T-helper 2 cell (primary cell): ENCODE results near the gene NIPBL.
"Not testable (repeated sequence)": the region's sequence is repeated elsewhere in the genome, so short reads cannot be mapped to it uniquely, and the experiment has no call there.

Experiments
- DNase-seq, 5 experiments: peaks; one replicate each; pipeline versions ENCODE4 v3.0.0 to v3.0.0-alpha.2; 2012 to 2022
- total RNA-seq, 2 donors: gene quantifications; one replicate each; lab custom pipeline; 2026; lab: John Stamatoyannopoulos, UW

NIPBL gene, protein sequence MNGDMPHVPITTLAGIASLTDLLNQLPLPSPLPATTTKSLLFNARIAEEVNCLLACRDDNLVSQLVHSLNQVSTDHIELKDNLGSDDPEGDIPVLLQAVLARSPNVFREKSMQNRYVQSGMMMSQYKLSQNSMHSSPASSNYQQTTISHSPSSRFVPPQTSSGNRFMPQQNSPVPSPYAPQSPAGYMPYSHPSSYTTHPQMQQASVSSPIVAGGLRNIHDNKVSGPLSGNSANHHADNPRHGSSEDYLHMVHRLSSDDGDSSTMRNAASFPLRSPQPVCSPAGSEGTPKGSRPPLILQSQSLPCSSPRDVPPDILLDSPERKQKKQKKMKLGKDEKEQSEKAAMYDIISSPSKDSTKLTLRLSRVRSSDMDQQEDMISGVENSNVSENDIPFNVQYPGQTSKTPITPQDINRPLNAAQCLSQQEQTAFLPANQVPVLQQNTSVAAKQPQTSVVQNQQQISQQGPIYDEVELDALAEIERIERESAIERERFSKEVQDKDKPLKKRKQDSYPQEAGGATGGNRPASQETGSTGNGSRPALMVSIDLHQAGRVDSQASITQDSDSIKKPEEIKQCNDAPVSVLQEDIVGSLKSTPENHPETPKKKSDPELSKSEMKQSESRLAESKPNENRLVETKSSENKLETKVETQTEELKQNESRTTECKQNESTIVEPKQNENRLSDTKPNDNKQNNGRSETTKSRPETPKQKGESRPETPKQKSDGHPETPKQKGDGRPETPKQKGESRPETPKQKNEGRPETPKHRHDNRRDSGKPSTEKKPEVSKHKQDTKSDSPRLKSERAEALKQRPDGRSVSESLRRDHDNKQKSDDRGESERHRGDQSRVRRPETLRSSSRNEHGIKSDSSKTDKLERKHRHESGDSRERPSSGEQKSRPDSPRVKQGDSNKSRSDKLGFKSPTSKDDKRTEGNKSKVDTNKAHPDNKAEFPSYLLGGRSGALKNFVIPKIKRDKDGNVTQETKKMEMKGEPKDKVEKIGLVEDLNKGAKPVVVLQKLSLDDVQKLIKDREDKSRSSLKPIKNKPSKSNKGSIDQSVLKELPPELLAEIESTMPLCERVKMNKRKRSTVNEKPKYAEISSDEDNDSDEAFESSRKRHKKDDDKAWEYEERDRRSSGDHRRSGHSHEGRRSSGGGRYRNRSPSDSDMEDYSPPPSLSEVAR (N-terminal part only)
- 183 to 203 reads per million in 2 donors for total RNA-seq

DNA sequence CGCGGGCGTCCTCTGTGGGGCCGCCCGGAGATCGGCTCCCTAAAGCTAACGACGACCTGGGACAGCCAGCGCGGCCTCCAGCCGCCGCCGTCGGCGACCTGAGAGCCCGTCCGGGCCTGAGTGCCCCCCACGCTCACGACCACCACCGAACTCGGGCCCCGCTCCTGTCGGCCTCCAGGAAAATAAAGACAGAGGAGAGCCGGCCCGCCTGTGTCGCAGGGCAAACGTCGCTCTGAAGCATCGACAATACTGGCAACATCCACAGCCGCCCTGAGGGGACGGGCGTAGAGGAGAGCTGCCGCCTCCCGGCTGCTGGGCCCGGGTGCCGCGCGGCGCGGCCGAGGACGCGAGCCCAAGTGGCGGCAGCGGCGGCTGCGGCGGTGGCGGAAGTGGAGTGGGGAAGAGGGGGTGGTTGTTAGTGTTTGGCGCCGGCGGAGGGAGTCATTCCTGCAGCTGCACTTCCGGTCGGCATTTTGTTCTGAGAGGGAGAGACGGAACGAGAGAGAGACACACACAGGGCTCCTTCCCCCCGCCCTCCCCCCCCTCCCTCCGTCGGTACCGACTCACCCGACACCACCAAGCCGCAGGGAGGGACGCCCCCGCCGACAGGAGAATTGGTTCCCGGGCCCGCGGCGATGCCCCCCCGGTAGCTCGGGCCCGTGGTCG lies at the start of gene NIPBL:
NIPBL (plus strand) TSS at position 471 of the 666 bp plus-strand sequence. CDS start 76,928 bp downstream, outside the sequence.
- DNase-seq, result peak; percentile 76 to 97 (median 87)

DNA sequence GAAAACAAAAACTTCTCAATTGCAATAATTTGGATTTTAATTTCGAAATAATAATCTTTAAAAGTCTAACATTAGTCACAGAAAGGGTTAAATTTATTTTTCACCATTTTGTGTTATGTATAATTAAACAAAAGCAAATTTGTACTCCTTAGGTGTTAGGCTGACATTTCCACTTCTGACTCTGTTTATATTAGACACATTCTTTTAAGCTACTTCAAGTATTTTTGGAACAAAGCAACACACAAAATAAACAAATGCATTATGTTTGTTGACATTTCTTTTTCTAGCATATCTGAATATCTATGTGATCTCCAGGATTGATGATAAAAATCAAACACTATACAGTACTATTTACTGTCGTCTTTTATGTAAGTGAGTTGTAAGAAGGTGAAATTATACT lies 44.3 kb upstream of the NIPBL start:
- DNase-seq, result no peak

DNA sequence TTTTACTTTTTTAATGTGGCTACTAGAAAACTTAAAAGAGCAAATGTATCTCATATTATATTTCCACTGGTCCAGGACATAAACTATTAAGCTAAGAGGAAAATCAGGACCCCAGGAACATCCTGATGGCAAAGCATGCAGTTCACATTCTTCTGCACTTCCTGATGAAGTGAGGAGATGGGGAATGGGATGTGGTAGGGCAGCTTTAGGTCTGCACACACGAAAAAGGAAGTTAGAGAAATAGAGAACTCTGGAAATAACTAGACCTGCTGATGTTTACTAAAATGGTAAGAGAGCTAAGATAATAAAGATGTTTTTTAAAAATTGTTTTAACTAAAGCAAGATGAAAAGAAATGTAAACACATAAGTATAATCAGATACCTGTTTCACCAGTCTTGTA lies 39.7 kb upstream of the NIPBL start:
- no peak for DNase-seq

DNA sequence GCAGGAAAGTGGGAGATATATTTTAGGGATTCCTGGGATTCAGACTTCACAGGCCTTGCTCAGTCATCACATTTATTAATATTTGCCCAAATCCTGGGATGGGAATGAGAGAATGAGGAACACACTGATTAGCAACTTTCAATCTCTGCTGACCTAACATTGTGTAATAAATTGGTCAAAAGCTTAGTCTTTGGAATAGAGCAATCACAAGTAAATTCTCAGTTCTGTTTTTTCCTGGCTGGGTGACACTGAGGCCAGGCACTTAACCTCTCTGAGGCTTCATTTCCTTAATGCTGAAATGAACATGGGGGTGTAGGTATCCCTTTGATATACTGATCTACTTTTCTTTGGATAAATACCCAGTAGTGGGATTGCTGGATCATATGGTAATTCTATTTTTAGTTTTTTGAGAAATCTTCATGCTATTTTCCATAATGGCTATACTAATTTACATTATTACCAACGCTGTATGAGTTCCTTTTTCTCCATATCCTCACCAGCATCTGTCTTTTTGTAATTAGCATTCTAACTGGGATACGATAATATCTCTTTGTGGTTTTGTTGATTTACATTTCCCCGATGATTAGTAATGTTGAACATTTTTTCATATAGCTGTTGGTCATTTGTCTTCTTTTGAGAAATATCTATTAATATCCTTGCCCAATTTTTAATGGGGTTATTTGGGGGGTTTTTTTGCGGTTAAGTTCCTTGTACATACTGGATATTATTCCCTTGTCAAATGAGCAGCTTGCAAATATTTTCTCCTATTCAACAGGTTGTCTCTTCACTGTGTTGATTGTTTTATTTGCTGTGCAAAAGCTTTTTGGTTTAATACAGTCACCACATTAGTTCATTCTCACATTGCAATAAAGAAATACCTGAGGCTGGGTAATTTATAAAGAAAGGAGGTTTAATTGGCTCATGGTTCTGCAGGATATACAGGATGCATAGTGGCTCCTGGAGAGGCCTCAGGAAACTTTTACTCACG lies 36.8 kb upstream of the NIPBL start:
- no peak for DNase-seq

DNA sequence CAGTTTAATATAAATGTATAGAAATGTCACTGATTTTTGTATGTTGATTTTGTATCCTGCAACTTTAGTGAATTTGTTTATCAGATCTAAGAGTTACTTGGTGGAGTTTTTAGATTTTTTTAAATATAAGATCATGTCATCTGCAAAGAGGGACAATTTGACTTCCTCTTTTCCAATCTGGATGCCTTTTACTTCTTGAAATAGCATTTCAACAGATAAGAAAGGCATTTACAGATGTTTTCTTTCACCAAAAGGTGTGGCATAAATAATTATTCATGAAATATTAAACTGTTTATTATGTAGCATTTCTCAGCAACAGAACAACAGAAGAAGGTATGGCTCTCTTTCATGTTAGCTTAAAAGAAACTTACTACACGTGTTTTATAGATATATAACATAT lies 34.9 kb upstream of the NIPBL start:
- no peak for DNase-seq

DNA sequence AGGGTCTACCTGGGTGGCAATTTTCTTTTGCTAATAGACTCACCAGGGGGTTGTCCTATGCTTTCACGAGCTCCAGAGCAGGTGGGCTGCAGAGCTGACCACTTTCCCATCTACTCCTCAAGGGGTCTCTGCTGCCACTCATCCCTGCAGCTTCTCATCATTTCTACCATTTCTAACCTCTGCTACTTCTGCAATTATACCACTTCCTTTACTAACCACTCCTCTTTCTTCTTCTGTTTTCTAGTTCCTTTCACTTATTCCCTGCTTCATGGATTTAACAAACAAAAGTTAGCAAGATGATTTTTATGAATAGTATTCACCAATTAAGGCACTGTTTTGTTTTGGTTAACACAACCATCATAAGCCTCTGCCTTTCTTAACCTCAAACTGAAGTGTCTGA lies 34.5 kb upstream of the NIPBL start:
- DNase-seq, result no peak

DNA sequence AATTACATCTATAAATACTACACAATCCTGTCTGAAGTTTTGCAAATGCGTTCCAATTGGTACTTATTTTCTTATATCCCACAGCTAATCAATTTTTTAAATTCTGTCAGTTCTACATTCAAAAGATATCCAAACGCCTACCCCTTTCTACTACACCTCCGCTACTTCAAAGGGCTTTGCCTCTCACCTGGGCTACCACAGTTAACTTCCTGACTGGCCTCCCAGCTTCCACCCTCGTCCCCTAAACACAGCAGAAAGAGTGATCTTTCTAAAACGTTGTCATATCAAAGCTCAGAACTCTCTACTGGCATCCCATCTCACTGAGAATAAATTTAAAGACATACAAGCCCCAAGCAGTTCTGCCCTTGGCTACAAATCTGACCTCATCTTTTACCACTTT lies 32.3 kb upstream of the NIPBL start:
- DNase-seq, result no peak

DNA sequence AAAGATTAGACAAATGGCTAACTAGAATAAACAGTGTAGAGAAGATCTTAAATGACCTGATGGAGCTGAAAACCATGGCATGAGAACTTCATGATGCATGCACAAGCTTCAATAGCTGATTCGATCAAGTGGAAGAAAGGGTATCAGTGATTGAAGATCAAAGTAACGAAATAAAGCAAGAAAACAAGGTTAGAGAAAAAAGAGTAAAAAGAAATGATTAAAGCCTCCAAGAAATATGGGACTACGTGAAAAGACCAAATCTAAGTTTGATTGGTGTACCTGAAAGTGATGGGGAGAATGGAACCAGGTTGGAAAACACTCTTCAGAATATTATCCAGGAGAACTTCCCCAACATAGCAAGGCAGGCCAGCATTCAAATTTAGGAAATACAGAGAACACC lies 28.0 kb upstream of the NIPBL start:
- DNase-seq, result not testable (repeated sequence)

DNA sequence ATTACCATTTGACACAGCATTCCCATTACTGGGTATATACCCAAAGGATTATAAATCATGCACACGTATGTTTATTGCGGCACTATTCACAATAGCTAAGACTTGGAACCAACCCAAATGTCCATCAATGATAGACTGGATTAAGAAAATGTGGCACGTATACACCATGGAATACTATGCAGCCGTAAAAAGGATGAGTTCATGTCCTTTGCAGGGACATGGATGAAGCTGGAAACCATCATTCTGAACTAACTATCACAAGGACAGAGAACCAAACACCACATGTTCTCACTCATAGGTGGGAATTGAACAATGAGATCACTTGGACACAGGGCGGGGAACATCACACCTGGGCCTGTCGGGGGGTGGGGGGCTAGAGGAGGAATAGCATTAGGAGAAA lies 23.7 kb upstream of the NIPBL start:
- not testable (repeated sequence) for DNase-seq

DNA sequence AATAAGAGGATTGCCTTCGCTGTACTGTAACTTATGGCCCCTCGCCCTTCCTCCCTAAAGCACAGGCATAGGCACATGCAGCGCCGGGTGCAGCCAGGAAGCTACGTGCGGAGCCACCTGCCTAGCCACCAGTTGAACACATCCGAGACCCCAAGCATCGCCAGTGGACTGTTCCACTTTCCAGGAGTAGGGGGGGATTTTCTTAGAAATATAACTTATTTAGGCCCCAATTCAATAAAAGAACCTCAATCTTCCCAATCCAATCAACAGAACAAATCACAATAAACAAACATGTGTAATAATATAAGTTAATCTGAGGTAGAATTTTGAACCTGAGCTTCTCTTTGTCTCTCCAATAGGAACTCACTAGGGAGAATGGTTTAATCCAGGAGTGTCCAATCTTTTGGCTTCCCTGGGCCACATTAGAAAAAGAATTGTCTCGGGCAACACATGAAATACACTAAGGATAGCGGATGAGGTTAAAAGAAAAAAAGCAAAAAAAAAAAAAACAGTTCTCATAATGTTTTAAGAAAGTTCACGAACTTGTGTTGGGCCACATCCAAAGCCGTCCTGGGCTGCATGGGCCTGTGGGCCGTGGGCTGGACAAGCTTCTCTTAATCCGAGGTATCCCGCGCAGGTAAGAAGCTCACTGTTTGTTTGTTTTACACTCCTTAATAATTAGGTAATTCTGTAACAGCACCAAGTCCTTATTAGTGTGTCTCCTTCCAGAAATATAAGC lies 22.0 kb upstream of the NIPBL start:
- no peak for DNase-seq

DNA sequence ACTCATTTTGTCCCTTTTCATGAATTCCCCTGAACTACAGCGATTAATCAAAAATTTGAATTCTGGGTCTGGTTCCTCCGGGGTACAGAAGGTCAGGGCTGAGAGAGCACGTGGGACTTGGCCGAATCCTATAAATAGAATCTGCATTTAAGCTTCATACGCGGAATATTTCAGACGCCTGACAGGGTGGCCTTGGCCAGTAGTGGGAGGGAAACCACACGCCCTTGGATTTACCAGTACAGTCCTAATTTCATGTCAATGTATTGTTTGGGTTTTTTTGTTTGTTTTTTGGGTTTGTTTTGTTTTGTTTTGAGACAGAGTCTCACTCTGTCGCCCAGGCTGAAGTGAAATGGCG lies 21.5 kb upstream of the NIPBL start:
- no peak for DNase-seq

DNA sequence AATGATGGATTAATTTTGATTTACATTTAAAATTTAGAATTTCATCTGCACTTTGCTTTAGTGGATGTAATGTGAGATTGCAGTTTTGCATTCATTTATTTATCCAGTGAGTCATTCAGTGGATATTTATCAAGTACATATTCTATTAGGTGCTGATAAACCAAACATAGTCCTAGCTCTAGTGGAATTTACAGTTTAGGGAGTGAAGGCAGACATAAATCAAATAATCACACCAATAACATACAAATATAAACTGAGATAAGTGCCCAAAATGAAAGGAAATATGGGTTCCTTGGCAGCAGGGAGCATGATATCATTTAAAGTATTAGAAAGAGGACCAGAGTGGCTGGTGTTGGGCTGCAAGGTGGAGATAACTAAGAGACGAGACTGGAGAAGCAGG lies 14.7 kb upstream of the NIPBL start:
- DNase-seq, result no peak

DNA sequence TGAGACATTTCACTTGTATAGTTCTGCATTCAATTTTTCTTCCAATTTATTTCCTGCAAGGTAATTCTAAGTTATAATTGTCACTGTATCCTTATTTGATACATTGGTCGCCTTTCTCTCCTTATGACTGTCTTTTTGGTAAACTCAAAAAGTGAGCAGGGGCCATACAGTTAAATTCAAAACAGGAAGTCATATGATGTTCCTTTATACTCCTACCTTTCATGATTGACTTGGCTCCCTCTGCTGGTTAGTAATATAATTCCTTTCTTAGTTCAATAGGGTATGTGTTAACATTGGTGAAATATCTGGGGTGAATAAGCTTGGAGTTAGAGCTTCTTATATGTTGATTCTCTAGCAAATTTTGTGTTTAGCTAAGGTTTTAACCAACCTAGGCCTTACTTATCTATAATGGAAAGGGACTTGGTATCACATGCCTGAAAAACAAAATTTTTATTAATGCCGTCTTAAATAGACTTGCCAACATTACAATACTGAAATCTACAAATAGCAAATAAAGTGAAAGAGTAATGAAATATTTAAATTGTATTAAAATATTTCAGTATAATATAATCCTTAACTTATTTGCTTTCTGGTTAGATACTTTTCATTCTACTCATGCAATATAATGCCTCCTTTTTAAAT lies 6.0 kb upstream of the NIPBL start:
- DNase-seq, result peak in 2 of 5 experiments; percentile 47 to 85

DNA sequence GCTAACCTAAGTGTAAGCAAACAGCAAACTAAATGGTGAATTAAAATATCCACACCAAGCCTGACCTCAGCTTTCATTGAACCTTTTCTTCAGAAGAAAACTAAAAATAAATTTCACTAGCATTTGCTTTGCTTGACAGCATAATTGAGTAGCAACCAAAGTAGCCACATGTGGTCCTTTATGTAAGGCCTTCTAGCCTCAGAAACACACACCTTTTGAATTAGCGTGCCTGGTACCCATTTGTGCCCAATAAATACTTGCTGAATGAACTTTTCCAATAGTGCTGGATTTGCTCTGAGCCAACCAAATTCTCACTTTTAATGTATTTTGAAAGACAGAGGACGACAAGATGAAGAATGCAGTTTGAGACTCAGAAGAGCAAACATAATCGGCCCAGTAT lies 2.1 kb upstream of the NIPBL start:
- DNase-seq, result no peak

DNA sequence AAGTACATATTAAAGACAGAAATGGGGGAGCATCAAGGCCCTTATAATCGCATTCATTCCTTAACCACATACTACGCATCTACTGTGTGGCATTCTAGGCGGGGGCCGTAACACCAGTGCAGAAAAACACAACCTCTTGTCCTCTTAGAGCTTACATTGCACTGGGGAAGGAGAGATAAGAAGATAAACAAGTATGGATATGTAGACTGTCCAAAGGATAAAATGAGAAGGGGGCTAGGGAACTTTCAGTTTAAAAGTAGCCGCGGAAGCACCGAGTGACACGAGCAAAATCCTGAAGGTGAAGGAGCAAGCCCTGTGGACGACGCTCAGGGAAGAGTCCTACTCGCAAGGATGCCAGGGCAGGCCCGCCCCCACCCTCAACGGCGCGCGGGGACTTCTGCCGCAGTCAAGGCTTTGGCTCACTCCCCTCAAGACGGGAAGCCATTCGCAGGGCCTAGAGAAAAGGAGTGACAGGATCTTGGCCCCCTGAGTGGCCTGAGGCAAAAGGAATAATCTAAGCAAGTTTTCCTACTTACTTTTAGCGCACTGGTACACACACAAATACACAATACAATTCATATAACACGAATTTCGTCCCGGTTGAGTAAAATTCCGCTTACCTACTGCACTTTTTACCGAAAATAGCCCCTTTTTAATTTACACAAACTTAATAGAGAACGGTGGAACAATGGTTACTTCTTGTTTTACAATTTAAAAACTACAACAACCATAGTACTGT lies 1.3 kb upstream of the NIPBL start:
- DNase-seq, result peak in 4 of 5 experiments; percentile 24 to 58 (median 40)

DNA sequence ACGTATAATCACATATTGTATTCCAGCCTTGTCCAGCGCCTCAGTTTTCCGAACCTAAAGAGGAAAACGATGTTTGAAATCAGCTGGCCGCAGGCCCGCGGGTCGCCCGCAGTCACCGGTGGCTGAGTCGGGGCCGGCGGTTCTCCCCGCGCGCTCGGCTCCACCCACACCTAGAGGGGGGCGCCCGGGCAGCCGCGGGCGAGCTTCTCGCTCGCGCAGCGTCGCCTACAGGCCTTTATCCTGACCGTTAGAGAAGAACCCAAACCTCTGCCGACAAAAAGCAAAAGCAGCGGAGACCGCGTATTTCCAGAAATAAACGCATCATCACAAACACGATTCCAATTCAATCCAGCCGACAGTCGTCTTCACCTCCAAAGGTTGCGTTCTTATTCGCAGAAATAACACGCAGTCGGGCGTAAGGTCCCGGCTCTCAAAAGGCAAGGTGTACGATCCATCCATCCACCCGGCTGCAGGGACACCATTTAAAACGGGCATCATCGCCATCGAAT lies 725 bp upstream of the NIPBL start:
- DNase-seq, result peak; percentile 50 to 87 (median 68)

DNA sequence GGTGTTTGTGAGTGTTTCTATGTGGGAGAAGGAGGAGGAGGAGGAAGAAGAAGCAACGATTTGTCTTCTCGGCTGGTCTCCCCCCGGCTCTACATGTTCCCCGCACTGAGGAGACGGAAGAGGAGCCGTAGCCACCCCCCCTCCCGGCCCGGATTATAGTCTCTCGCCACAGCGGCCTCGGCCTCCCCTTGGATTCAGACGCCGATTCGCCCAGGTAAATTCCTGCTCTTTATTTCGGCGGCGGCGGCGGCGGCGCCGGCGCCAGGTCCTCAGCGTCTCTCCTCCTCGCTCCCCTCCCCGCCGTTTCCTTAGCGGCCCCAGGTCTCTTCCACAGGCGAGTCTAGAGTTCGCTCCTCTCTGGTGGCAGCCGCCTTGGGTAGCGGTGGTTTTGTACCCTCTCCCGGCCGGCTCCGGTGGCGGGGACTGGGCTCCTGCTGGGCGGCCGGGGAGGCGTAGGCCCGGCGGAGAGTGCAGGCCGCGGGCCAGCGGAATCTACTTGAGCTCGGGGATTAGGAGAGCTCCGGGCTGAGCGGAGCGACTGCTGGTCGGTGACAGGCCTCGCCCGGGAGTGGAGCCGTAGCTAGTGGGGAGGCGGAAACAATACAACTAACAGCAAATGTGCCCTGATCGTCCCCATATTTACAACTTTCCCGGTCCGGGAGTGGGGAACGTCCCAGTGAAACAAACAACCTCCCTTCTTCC lies 547 bp downstream of the NIPBL start:
- DNase-seq, result peak in 4 of 5 experiments; percentile 31 to 76 (median 42)

DNA sequence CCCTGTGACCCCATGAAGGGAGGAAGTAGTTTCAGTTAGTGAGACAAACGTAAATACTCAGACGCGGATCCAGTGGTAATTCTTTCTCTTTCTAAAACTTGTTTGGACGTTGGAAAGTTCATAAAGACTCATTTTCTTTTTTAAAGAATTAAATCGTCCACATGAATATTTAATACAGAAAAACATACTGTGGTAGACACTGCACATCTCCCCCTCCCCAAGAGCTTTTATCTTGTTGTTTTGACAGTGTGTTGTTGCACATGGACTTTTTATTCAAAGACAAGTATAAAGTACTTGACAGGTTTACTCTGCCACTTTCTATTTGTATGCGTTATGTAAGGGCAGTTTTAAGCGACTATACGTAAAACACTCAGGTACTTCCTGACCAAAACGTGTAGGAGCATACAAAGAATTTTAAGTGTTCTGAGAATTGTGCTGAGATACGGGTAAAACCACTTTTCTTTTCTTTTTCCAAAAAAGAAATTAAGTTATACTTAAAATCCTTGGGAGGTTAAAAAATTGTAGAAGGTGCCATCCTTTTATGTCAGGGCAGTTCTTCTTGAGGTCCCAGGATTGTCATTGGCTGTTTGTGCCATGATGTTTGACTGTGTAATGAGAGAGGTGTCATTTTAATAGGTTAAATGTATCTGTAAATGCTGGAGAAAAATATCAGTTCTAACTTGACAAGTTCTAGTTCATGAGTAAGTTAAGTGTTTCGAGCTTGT lies 1.3 kb downstream of the NIPBL start:
- peak in 2 of 5 experiments; percentile 33 to 78 for DNase-seq
